SK-N-SH (cell line): Measurements from ENCODE around the gene INPP5A. TPM values are rescaled to one million over a fixed set of nuclear protein-coding genes. Genes with fewer than 3 reads are reported as not detected.

Source experiments
- CTCF ChIA-PET: fragments of 300-600, 350-600 bp; formaldehyde crosslinking; extraction: SDS; loops from one replicate; lab custom pipeline; 2021; lab: Yijun Ruan, JAX
- POLR2A ChIA-PET: fragments of 350-600 bp; sonication (Branson Sonifier 250); formaldehyde crosslinking; extraction: SDS; loops from one replicate; lab custom pipeline; 2020; ENCODE audit warnings: antibody characterized with exemption, inconsistent platforms; lab: Yijun Ruan, JAX
- DNase-seq: peaks from one replicate; pipeline ENCODE4 v3.0.0; 2012
- H2AFZ ChIP-seq: fragments of 200-600 bp; sonication (generic); 2 replicates; pipeline ENCODE4 v1.8.1; 2016; ENCODE audit warnings: antibody characterized with exemption, mild to moderate bottlenecking, low read depth
- H3F3A ChIP-seq: fragments of 200-600 bp; sonication (generic); replicated peaks from 2 replicates; pipeline ENCODE3; 2016; ENCODE audit warnings: antibody characterized with exemption, mild to moderate bottlenecking; ENCODE audit not compliant: insufficient read depth
- H3K27ac ChIP-seq, 2 experiments: fragments of 200-500 bp in 1 of 2; fragments of 200-600 bp in 1 of 2; sonication (Bioruptor generic) in 1 of 2; sonication (generic), shearing (Covaris generic) in 1 of 2; 2 replicates each; pipeline versions ENCODE4 v1.5.1 to v1.6.1; 2014 to 2016; ENCODE audit warnings: low read depth in 2 of 2, inconsistent platforms in 1 of 2, low read length in 1 of 2, mild to moderate bottlenecking in 1 of 2, mixed read lengths in 1 of 2
- H3K27me3 ChIP-seq: fragments of 200-600 bp; sonication (generic), shearing (Covaris generic); 2 replicates; pipeline ENCODE4 v1.6.1; 2016; ENCODE audit warnings: mixed run types; ENCODE audit not compliant: insufficient read depth
- H3K36me3 ChIP-seq, 2 experiments: fragments of 200-500 bp in 1 of 2; fragments of 200-600 bp in 1 of 2; sonication (Bioruptor generic) in 1 of 2; sonication (generic) in 1 of 2; replicated peaks in 1 of 2; 2 replicates each; pipeline versions ENCODE3 to v1.5.1; 2014 to 2016; ENCODE audit warnings: low read length in 1 of 2, mild to moderate bottlenecking in 1 of 2; ENCODE audit not compliant: insufficient read depth in 2 of 2, control insufficient read depth in 1 of 2
- H3K4me1 ChIP-seq, 2 experiments: fragments of 200-500 bp in 1 of 2; fragments of 200-600 bp in 1 of 2; sonication (Bioruptor generic) in 1 of 2; sonication (generic), shearing (Covaris generic) in 1 of 2; 2 replicates each; pipeline versions ENCODE4 v1.5.1 to v1.6.1; 2014 to 2016; ENCODE audit warnings: low read depth in 1 of 2, low read length in 1 of 2, mixed run types in 1 of 2; ENCODE audit not compliant: insufficient read depth in 2 of 2, control insufficient read depth in 1 of 2
- H3K4me2 ChIP-seq: fragments of 200-600 bp; sonication (generic), shearing (Covaris generic); 2 replicates; pipeline ENCODE4 v1.6.1; 2017; ENCODE audit warnings: mixed run types
- H3K4me3 ChIP-seq, 2 experiments: fragments of 200-500 bp in 1 of 2; fragments of 200-600 bp in 1 of 2; sonication (Bioruptor generic) in 1 of 2; sonication (generic), shearing (Covaris generic) in 1 of 2; 2 replicates each; pipeline versions ENCODE4 v1.5.1 to v1.8.1; 2014 to 2016; ENCODE audit warnings: low read depth in 2 of 2, inconsistent platforms in 1 of 2, low read length in 1 of 2, mild to moderate bottlenecking in 1 of 2, mixed read lengths in 1 of 2, moderate library complexity in 1 of 2
- H3K79me2 ChIP-seq: fragments of 200-600 bp; sonication (generic); 2 replicates; pipeline ENCODE4 v1.8.1; 2017; ENCODE audit warnings: mild to moderate bottlenecking; ENCODE audit not compliant: insufficient read depth
- H3K9ac ChIP-seq: fragments of 200-600 bp; sonication (generic); 2 replicates; pipeline ENCODE4 v1.6.1; 2017; ENCODE audit warnings: mixed run types
- H3K9me2 ChIP-seq: fragments of 200-600 bp; sonication (generic); 2 replicates; pipeline ENCODE4 v1.6.1; 2017; ENCODE audit warnings: mixed run types
- H3K9me3 ChIP-seq: fragments of 200-600 bp; sonication (generic); 2 replicates; pipeline ENCODE4 v1.6.1; 2017; ENCODE audit warnings: mixed run types, mild to moderate bottlenecking, moderate library complexity
- H4K20me1 ChIP-seq: fragments of 200-600 bp; sonication (generic); 2 replicates; pipeline ENCODE4 v1.6.1; 2017; ENCODE audit warnings: mild to moderate bottlenecking, mixed run types; ENCODE audit not compliant: insufficient read depth
- EZH2phosphoT487 ChIP-seq: fragments of 200-600 bp; sonication (generic); IDR thresholded peaks from 2 replicates; pipeline ENCODE4 v1.6.1; 2017; ENCODE audit warnings: low read depth, mixed run types, mild to moderate bottlenecking, antibody characterized with exemption, moderate library complexity, borderline replicate concordance
- FOSL2 ChIP-seq: IDR thresholded peaks from 2 replicates; pipeline ENCODE4 v1.4.0; 2012; ENCODE audit warnings: low read depth, mild to moderate bottlenecking, moderate library complexity, borderline replicate concordance
- FOXJ3 ChIP-seq: sonication (generic); formaldehyde crosslinking; IDR thresholded peaks from 2 replicates; pipeline ENCODE4 v1.5.1; 2020; ENCODE audit warnings: mild to moderate bottlenecking, missing genetic modification reagents
- GABPA ChIP-seq: IDR thresholded peaks from 2 replicates; pipeline ENCODE4 v1.4.0; 2012; ENCODE audit warnings: low read depth, mild to moderate bottlenecking
- IRF3 ChIP-seq: fragments of 150-350 bp; IDR thresholded peaks from 2 replicates; pipeline ENCODE4 v1.6.1; 2016; ENCODE audit warnings: mild to moderate bottlenecking, low read depth, low read length
- MAX ChIP-seq: IDR thresholded peaks from 2 replicates; pipeline ENCODE4 v1.4.0; 2012; ENCODE audit warnings: low read depth
- POLR2AphosphoS5 ChIP-seq: IDR thresholded peaks from 2 replicates; pipeline ENCODE4 v1.6.1; 2012; ENCODE audit warnings: low read depth, low read length
- REST ChIP-seq: IDR thresholded peaks from 2 replicates; pipeline ENCODE4 v1.6.1; 2012; ENCODE audit warnings: mild to moderate bottlenecking, low read depth, low read length, moderate library complexity
- TAF1 ChIP-seq: IDR thresholded peaks from 2 replicates; pipeline ENCODE4 v1.6.1; 2012; ENCODE audit warnings: low read depth, mild to moderate bottlenecking, low read length, moderate library complexity, borderline replicate concordance
- YY1 ChIP-seq: IDR thresholded peaks from 2 replicates; pipeline ENCODE4 v1.4.0; 2012; ENCODE audit warnings: low read depth, mild to moderate bottlenecking
- ZBTB33 ChIP-seq: IDR thresholded peaks from 2 replicates; pipeline ENCODE4 v1.4.0; 2012; ENCODE audit warnings: low read depth, borderline replicate concordance
- WGBS: methylation state at CpG from one replicate; pipeline ENCODE4 v1.1.6; 2017; ENCODE audit warnings: low lambda C conversion rate; 5-methylcytosine and 5-hydroxymethylcytosine counted together
- polyA plus RNA-seq, 3 experiments: library from polyadenylated mRNA; depleted of rRNA; stranded (reverse); fragments of >200 nt; gene quantifications; 2 replicates each; pipeline ENCODE4 v1.2.3, GENCODE V29; 2012

INPP5A gene
- polyA plus RNA-seq, 1 of the 3 experiments (the other 2 are of a cell fraction), result 12.0 TPM

- Histone ChIP-seq H4K20me1 (no peaks in the 10 kb centered on the region), H3K4me2 (no peak overlapping the region), H2AFZ (no peak overlapping the region), H3K4me1 (peaks cover 11 to 12% of the 10 kb centered on the region in 2 experiments), H3K9me2 (no peaks in the 10 kb centered on the region), H3K9ac (no peak overlapping the region), H3K4me3 (no peak overlapping the region), H3F3A (peaks cover 7% of the 10 kb centered on the region), H3K27ac (no peak overlapping the region), H3K79me2 (no peaks in the 10 kb centered on the region), H3K27me3 (no peaks in the 10 kb centered on the region), H3K9me3 (no peaks in the 10 kb centered on the region), H3K36me3 (no peaks in the 10 kb centered on the region)
- TF ChIP-seq EZH2phosphoT487, result no peak
- no peak for TF ChIP-seq REST
- no peak for TF ChIP-seq IRF3
- TF ChIP-seq GABPA, result no peak
- no peak for TF ChIP-seq POLR2AphosphoS5
- TF ChIP-seq MAX, result no peak
- no peak for TF ChIP-seq FOSL2
- no peak for TF ChIP-seq FOXJ3 (CRISPR knock-in tag)
- TF ChIP-seq ZBTB33, result no peak
- TF ChIP-seq TAF1, result no peak
- no peak for TF ChIP-seq YY1
- ChIA-PET CTCF (interaction anchor here (0.8 kb wide), 1 partner anchor 24 kb away, joined by 3 read pairs; no protein-coding TSS in a partner anchor), POLR2A (no interaction called here)
- 95% methylated on average over 19 of the region's 19 CpGs for WGBS
- no peak for DNase-seq
These were observed 124.8 kb downstream of the INPP5A start for GRCh38 chr10:132662186-132662920.
